WTC11 (cell line): ENCODE measurements around the gene FRMD6.

Source experiments
- CTCF ChIP-seq: fragments of 200-600 bp; IDR thresholded peaks from 2 replicates; pipeline ENCODE4 v1.8.0; 2022; ENCODE audit warnings: antibody characterized with exemption
- ESRRA ChIP-seq: sonication (generic); formaldehyde crosslinking; IDR thresholded peaks from 2 replicates; pipeline ENCODE4 v1.8.1; 2022; ENCODE audit warnings: mild to moderate bottlenecking, missing genetic modification reagents, borderline replicate concordance
- FOXJ3 ChIP-seq: sonication (generic); formaldehyde crosslinking; IDR thresholded peaks from 2 replicates; pipeline ENCODE4 v1.9.0; 2021; ENCODE audit warnings: missing genetic modification reagents, mild to moderate bottlenecking, borderline replicate concordance

- no peak for TF ChIP-seq CTCF
- no peak for TF ChIP-seq ESRRA (CRISPR knock-in tag)
- TF ChIP-seq FOXJ3 (CRISPR knock-in tag) = no peak
These were observed 50.2 kb downstream of the FRMD6 start for GRCh38 chr14:51701951-51702350.
